Measurements from ENCODE around the gene IQSEC3.

Gene IQSEC3

GRCh38 chr12:85191-85666 lies 18.7 kb downstream of the IQSEC3 start:
- H3K9me3 ChIP-seq (ENCODE audit: low read length) = no peaks in the 10 kb centered on the region
- H3K36me3 ChIP-seq (ENCODE audit: insufficient read depth, low read length) = no peaks in the 10 kb centered on the region
- peaks cover 0 to 9% of the 10 kb centered on the region in 2 donors for H3K27me3 ChIP-seq (ENCODE audit: control insufficient read depth in 1 of 2, insufficient read depth in 2 of 2, low read length in 2 of 2)
- no peak overlapping the region for H3K9ac ChIP-seq (ENCODE audit: low read length)
- no peak overlapping the region for H3K27ac ChIP-seq (ENCODE audit: low read depth, low read length)
- H3K4me3 ChIP-seq (ENCODE audit: low read depth in 1 of 2, low read length in 2 of 2) = no peak overlapping the region
- no peaks in the 10 kb centered on the region for H3K4me1 ChIP-seq (ENCODE audit: insufficient read depth, low read length)

DNA sequence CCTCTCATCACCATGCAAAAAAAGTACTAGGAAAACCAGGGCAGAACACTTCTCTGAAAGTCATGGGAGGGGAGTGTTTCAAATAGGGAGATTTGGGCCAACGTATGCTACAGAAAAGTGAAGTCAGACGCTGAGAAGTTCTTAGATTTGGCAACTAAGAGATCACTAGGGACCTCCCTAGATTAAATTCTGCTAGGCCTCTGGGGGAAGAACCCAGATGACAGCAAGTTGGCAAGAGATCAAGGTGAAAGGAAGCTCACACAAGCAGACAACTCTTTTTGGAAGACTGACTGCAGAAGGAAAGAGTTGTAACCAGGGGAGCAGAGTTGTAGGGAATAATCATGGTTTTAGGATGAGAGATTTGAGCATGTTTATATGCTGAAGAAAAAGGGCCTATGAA lies 20.7 kb downstream of the IQSEC3 start:
- H3K4me1 ChIP-seq (ENCODE audit: insufficient read depth, low read length) = no peaks in the 10 kb centered on the region
- H3K27ac ChIP-seq (ENCODE audit: low read depth, low read length) = no peak overlapping the region
- no peak overlapping the region for H3K4me3 ChIP-seq (ENCODE audit: low read depth in 1 of 2, low read length in 2 of 2)
- H3K9me3 ChIP-seq (ENCODE audit: low read length) = no peaks in the 10 kb centered on the region
- no peak overlapping the region for H3K9ac ChIP-seq (ENCODE audit: low read length)
- no peaks in the 10 kb centered on the region for H3K27me3 ChIP-seq (ENCODE audit: control insufficient read depth in 1 of 2, insufficient read depth in 2 of 2, low read length in 2 of 2)
- H3K36me3 ChIP-seq (ENCODE audit: insufficient read depth, low read length) = no peaks in the 10 kb centered on the region

GRCh38 chr12:87856-88255 lies 21.3 kb downstream of the IQSEC3 start:
- Histone ChIP-seq H3K27ac (ENCODE audit: low read depth, low read length) (no peak overlapping the region), H3K36me3 (ENCODE audit: insufficient read depth, low read length) (no peaks in the 10 kb centered on the region), H3K27me3 (ENCODE audit: control insufficient read depth in 1 of 2, insufficient read depth in 2 of 2, low read length in 2 of 2) (no peaks in the 10 kb centered on the region), H3K9me3 (ENCODE audit: low read length) (no peaks in the 10 kb centered on the region), H3K4me3 (ENCODE audit: low read depth in 1 of 2, low read length in 2 of 2) (no peak overlapping the region), H3K4me1 (ENCODE audit: insufficient read depth, low read length) (no peaks in the 10 kb centered on the region), H3K9ac (ENCODE audit: low read length) (no peak overlapping the region)

GRCh38 chr12:89653-90052 lies 23.1 kb downstream of the IQSEC3 start:
- no peaks in the 10 kb centered on the region for H3K4me1 ChIP-seq (ENCODE audit: insufficient read depth, low read length)
- no peaks in the 10 kb centered on the region for H3K36me3 ChIP-seq (ENCODE audit: insufficient read depth, low read length)
- no peak overlapping the region for H3K9ac ChIP-seq (ENCODE audit: low read length)
- H3K27me3 ChIP-seq (ENCODE audit: control insufficient read depth in 1 of 2, insufficient read depth in 2 of 2, low read length in 2 of 2) = no peaks in the 10 kb centered on the region
- no peaks in the 10 kb centered on the region for H3K9me3 ChIP-seq (ENCODE audit: low read length)
- H3K27ac ChIP-seq (ENCODE audit: low read depth, low read length) = no peak overlapping the region
- no peak overlapping the region for H3K4me3 ChIP-seq (ENCODE audit: low read depth in 1 of 2, low read length in 2 of 2)

- no peak overlapping the region for H3K9ac ChIP-seq (ENCODE audit: low read length)
- H3K27ac ChIP-seq (ENCODE audit: low read depth, low read length) = no peak overlapping the region
- H3K9me3 ChIP-seq (ENCODE audit: low read length) = no peaks in the 10 kb centered on the region
- no peaks in the 10 kb centered on the region for H3K4me1 ChIP-seq (ENCODE audit: insufficient read depth, low read length)
- no peak overlapping the region for H3K4me3 ChIP-seq (ENCODE audit: low read depth in 1 of 2, low read length in 2 of 2)
- H3K36me3 ChIP-seq (ENCODE audit: insufficient read depth, low read length) = no peaks in the 10 kb centered on the region
- H3K27me3 ChIP-seq (ENCODE audit: control insufficient read depth in 1 of 2, insufficient read depth in 2 of 2, low read length in 2 of 2) = no peaks in the 10 kb centered on the region
Observed at GRCh38 chr12:91213-91612, 24.6 kb downstream of the IQSEC3 start.

DNA sequence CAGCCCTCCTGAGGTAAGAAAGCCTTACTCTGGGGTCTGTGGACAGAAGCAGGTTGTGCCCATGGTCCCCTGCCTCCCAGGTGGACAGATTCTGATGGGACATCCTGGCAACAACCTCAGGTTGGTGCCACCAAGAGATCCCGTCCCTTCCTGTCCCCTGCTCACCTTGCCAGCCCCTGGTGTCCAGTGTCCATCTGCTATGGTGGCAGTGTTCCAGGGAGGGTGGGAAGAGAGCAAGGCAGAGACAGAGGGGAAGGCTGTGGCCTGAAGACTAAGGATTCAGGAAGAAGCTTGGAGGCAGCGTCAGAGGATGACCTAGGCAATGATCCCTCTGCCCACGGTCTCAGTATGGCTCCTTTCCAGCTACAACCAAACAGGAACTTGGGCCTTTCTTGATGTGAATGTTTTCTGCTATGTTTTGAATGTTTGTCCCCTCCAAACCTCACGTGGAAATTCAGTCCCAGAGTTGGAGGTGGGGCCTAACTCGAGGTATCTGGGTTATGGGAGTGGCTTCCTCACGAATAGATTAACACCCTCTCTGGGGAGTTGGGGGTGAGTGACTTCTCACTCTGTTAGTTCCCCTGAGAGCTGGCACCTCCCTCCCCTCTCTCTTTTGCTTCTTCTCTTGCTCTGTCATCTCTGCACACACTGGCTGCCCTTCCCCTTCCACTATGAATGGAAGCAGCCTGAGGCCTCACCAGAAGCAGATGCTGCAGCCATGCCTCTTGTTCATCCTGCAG lies 26.9 kb downstream of the IQSEC3 start:
- H3K4me1 ChIP-seq (ENCODE audit: insufficient read depth, low read length) = no peaks in the 10 kb centered on the region

GRCh38 chr12:96543-96942 lies 30.0 kb downstream of the IQSEC3 start:
- H3K9ac ChIP-seq (ENCODE audit: low read length) = no peak overlapping the region
- no peaks in the 10 kb centered on the region for H3K9me3 ChIP-seq (ENCODE audit: low read length)
- H3K27ac ChIP-seq (ENCODE audit: low read depth, low read length) = no peak overlapping the region
- H3K4me1 ChIP-seq (ENCODE audit: insufficient read depth, low read length) = no peaks in the 10 kb centered on the region
- no peak overlapping the region for H3K4me3 ChIP-seq (ENCODE audit: low read depth in 1 of 2, low read length in 2 of 2)
- no peaks in the 10 kb centered on the region for H3K36me3 ChIP-seq (ENCODE audit: insufficient read depth, low read length)
- peaks cover 0 to 12% of the 10 kb centered on the region in 2 donors for H3K27me3 ChIP-seq (ENCODE audit: control insufficient read depth in 1 of 2, insufficient read depth in 2 of 2, low read length in 2 of 2)

More for the DNA sequence above, 26.9 kb downstream of the IQSEC3 start:
- no peak overlapping the region for H3K4me3 ChIP-seq (ENCODE audit: low read depth in 1 of 2, low read length in 2 of 2)
- no peaks in the 10 kb centered on the region for H3K9me3 ChIP-seq (ENCODE audit: low read length)
- H3K9ac ChIP-seq (ENCODE audit: low read length) = no peak overlapping the region
- no peaks in the 10 kb centered on the region for H3K27me3 ChIP-seq (ENCODE audit: control insufficient read depth in 1 of 2, insufficient read depth in 2 of 2, low read length in 2 of 2)
- H3K36me3 ChIP-seq (ENCODE audit: insufficient read depth, low read length) = no peaks in the 10 kb centered on the region
- H3K27ac ChIP-seq (ENCODE audit: low read depth, low read length) = no peak overlapping the region

DNA sequence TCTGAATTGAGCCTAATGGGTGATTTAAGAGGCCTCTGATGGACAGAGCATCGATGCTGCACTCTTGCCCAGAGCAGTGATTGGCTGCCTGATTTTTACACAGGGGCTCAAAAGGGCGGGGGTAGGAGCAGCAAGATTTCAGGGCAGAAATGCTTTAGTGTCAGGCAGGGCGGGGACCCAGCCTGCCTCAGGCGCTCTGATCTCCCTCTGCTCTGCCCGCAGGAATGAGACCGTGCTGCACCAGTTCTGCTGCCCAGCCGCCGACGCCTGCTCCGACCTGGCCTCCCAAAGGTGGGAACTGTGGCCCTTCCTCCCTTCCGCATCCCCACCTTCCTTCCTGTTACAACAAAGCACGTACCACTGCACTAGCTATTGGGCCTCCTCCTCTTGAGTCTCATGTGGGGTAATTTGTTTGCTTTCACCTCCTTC lies 32.4 kb downstream of the IQSEC3 start:
- Histone ChIP-seq H3K9me3 (ENCODE audit: low read length) (no peaks in the 10 kb centered on the region), H3K36me3 (ENCODE audit: insufficient read depth, low read length) (no peaks in the 10 kb centered on the region), H3K4me3 (ENCODE audit: low read depth in 1 of 2, low read length in 2 of 2) (no peak overlapping the region), H3K27ac (ENCODE audit: low read depth, low read length) (no peak overlapping the region), H3K27me3 (ENCODE audit: control insufficient read depth in 1 of 2, insufficient read depth in 2 of 2, low read length in 2 of 2) (peaks cover 0 to 21% of the 10 kb centered on the region in 2 donors), H3K4me1 (ENCODE audit: insufficient read depth, low read length) (no peaks in the 10 kb centered on the region), H3K9ac (ENCODE audit: low read length) (no peak overlapping the region)

DNA sequence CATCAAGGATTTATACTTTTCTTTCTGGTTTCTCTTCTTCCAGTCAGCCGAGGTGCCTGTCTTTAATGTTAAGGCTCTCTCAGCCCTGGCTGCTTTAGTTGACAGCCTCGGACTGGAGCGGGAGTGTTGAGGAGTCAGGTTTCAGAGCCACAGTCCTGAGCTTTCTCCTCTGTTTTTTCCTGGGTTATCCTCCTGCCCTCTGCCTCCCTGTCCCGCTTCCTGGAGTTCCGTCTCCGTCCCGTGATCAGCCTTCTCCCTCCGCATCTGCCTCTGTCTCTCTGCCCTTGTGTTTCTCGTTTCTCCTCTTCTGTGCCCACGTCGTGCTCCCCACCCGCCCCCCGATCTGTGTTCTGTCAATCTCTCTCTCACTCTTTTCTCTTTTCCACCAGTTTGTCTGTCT lies 33.0 kb downstream of the IQSEC3 start:
- H3K4me3 ChIP-seq (ENCODE audit: low read depth in 1 of 2, low read length in 2 of 2) = no peak overlapping the region
- H3K9me3 ChIP-seq (ENCODE audit: low read length) = no peaks in the 10 kb centered on the region
- H3K9ac ChIP-seq (ENCODE audit: low read length) = no peak overlapping the region
- H3K4me1 ChIP-seq (ENCODE audit: insufficient read depth, low read length) = no peaks in the 10 kb centered on the region
- peaks cover 0 to 24% of the 10 kb centered on the region in 2 donors for H3K27me3 ChIP-seq (ENCODE audit: control insufficient read depth in 1 of 2, insufficient read depth in 2 of 2, low read length in 2 of 2)
- no peaks in the 10 kb centered on the region for H3K36me3 ChIP-seq (ENCODE audit: insufficient read depth, low read length)
- H3K27ac ChIP-seq (ENCODE audit: low read depth, low read length) = no peak overlapping the region

- H3K4me3 ChIP-seq (ENCODE audit: low read depth in 1 of 2, low read length in 2 of 2) = no peak overlapping the region
- no peak overlapping the region for H3K9ac ChIP-seq (ENCODE audit: low read length)
- no peaks in the 10 kb centered on the region for H3K9me3 ChIP-seq (ENCODE audit: low read length)
- H3K27ac ChIP-seq (ENCODE audit: low read depth, low read length) = no peak overlapping the region
- no peaks in the 10 kb centered on the region for H3K4me1 ChIP-seq (ENCODE audit: insufficient read depth, low read length)
- H3K36me3 ChIP-seq (ENCODE audit: insufficient read depth, low read length) = no peaks in the 10 kb centered on the region
- peaks cover 0 to 31% of the 10 kb centered on the region in 2 donors for H3K27me3 ChIP-seq (ENCODE audit: control insufficient read depth in 1 of 2, insufficient read depth in 2 of 2, low read length in 2 of 2)
Observed at GRCh38 chr12:101969-102878, 35.7 kb downstream of the IQSEC3 start.

DNA sequence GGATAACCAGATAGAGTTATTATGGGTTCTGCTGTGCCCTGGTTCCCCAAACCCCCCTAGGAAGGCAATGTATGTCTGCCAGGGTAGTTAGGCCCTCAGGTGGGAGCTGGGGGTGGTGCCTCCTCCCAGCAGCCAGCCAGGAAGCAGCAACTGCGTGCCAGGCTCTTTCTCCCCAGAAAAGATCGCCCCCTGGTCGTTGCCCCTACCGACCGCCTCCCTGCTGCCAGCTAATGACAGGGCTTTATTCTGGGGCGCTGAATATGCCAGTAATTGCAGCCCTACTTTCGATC lies 36.3 kb downstream of the IQSEC3 start:
- Histone ChIP-seq H3K27ac (ENCODE audit: low read depth, low read length) (no peak overlapping the region), H3K4me1 (ENCODE audit: insufficient read depth, low read length) (no peaks in the 10 kb centered on the region), H3K36me3 (ENCODE audit: insufficient read depth, low read length) (no peaks in the 10 kb centered on the region), H3K9ac (ENCODE audit: low read length) (no peak overlapping the region), H3K9me3 (ENCODE audit: low read length) (no peaks in the 10 kb centered on the region), H3K27me3 (ENCODE audit: control insufficient read depth in 1 of 2, insufficient read depth in 2 of 2, low read length in 2 of 2) (peaks cover 0 to 31% of the 10 kb centered on the region in 2 donors), H3K4me3 (ENCODE audit: low read depth in 1 of 2, low read length in 2 of 2) (no peak overlapping the region)
